GM12801 (cell line): ENCODE data around the gene NCAPD2.

Experiments used
- CTCF ChIP-seq: IDR thresholded peaks from one replicate; pipeline ENCODE4 v1.5.1; 2011; ENCODE audit warnings: control low read depth; ENCODE audit not compliant: insufficient read length; ENCODE audit errors: extremely low read depth

NCAPD2 gene

GRCh38 chr12:6462234-6462995 is 31.5 kb upstream of the NCAPD2 start:
- TF ChIP-seq CTCF, result no peak

GRCh38 chr12:6463216-6463615 is 30.7 kb upstream of the NCAPD2 start:
- TF ChIP-seq CTCF, result no peak

- no peak for TF ChIP-seq CTCF
Observed at GRCh38 chr12:6463858-6464257, 30.0 kb upstream of the NCAPD2 start.

GRCh38 chr12:6464531-6464930 is 29.4 kb upstream of the NCAPD2 start:
- no peak for TF ChIP-seq CTCF

GRCh38 chr12:6465467-6466183 is 28.3 kb upstream of the NCAPD2 start:
- no peak for TF ChIP-seq CTCF

- TF ChIP-seq CTCF, result no peak
Observed at GRCh38 chr12:6466184-6466573, 27.7 kb upstream of the NCAPD2 start.

- no peak for TF ChIP-seq CTCF
Observed at GRCh38 chr12:6468283-6468575, 25.7 kb upstream of the NCAPD2 start.
